GM12865 (cell line): ENCODE results near the gene GPR84.

Experiments
- DNase-seq: peaks from one replicate; pipeline ENCODE4 v3.0.0; 2010; ENCODE audit warnings: low read depth
- H3K4me3 ChIP-seq: 2 replicates; pipeline ENCODE4 v1.5.1; 2011; ENCODE audit warnings: mild to moderate bottlenecking, low read depth, low read length, control low read depth
- TF ChIP-seq, protein P1 (sequence below): IDR thresholded peaks from 2 replicates; pipeline ENCODE4 v1.5.1; 2011; ENCODE audit warnings: low read length, control low read depth, low read depth, inconsistent platforms; ENCODE audit not compliant: insufficient read depth; ENCODE audit errors: missing control alignments

GPR84 gene

DNA sequence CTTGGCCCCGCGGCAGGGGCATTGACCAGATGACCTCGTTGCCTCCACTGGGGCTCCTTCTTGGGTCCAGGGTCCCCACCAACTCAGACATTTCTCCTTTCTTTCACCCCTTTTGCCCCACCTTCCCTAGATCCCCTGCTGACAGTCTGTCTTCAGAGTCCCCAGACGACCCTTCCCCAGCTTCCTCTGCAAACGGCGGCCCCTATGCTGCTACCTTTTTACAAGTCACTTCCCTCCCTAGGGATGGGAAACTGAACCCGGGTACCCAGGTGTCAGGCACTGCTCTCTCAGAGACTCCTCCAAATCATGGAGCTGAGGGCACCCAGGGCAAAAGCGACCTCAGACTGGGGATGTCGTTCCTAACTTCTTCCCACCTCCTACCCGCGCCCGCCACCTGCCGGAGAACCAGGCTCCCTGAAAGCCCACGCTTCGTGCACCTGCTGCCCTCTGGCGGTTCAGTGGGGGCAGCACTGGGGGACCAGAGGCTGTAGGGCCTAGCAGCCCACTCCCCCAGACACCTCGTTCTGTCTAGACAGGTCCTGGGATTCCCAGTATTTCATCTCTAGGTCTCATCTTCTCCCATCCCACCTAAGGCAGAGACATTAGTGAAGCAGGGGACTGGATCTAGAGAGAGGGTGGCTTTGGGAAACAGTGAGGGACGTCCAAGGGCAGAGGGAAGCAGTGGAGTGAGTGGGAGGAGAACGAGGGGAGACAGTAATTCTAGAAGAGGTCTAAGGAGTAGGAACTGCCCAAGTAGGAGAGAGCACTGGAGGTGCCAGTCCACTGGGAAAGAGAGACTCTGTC is 15.3 kb upstream of the GPR84 start:
- DNase-seq, result peak; percentile 86
- H3K4me3 ChIP-seq, result no peak overlapping the region
- TF ChIP-seq, protein P1, sequence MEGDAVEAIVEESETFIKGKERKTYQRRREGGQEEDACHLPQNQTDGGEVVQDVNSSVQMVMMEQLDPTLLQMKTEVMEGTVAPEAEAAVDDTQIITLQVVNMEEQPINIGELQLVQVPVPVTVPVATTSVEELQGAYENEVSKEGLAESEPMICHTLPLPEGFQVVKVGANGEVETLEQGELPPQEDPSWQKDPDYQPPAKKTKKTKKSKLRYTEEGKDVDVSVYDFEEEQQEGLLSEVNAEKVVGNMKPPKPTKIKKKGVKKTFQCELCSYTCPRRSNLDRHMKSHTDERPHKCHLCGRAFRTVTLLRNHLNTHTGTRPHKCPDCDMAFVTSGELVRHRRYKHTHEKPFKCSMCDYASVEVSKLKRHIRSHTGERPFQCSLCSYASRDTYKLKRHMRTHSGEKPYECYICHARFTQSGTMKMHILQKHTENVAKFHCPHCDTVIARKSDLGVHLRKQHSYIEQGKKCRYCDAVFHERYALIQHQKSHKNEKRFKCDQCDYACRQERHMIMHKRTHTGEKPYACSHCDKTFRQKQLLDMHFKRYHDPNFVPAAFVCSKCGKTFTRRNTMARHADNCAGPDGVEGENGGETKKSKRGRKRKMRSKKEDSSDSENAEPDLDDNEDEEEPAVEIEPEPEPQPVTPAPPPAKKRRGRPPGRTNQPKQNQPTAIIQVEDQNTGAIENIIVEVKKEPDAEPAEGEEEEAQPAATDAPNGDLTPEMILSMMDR, result peak; percentile 100

DNA sequence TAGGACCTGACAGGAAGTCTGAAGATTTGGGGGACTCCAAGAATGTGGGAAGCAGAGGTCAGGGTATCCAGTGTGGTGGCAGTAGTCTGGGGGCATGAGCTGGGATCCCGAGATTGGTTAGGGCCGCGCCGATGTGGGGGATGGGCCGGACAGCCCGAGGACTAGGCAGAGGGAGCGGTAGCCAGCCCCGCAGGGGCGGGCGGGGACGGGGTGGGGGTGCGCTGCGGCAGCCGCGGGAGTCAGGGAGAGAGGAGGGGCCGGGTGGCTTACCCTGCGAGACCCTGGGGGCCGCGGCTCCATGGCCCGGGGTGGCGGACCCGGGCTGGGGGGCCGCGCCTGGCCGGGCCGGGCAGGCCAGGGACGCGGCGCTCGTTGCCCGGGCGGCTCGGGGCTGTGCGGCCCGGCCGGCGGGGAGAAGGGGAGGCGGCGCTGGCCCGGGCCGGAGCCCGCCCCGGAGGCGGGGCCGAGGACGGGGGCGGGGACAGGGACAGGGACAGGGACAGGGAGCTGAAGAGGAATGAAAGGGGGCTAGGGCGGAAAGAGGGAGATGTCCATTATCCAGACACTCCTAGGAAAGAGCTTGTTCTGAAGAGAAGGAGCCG is 14.6 kb upstream of the GPR84 start:
- DNase-seq, result no peak
- no peak overlapping the region for H3K4me3 ChIP-seq
- TF ChIP-seq, protein P1, result no peak

DNA sequence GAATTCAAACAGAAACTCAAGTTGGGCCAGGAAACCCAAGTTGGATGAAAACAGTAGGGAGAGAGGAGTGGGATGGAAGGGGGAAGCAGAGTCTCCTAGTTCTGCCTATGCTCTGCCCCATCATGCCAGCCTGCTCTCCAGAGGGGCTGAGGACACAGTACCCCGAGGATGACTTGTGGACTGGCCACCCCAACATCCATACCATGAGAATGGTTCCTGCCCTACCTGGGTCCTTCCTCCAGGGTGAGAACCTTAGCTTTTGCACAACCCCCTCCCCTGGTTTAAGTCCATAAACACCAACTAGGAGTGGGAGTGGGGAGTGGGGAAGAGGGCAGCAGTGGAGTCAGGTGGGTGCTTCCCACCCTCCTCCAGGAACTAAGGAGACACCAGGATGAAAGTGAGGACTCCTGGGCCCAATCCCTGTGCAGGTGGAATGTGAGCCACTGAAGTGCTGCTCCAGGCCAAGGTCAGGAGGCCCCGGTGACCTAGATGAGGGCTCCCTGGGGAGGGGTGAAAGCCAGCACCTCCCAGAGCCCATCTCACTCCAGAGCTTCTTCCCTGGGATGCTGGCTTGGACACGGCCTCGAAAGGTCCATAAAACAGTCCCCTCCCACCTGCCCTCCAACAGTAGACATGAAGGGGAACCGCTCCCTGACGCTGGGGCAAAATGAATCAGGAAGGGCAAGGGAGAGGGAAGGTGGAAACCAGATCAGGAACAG is 13.7 kb upstream of the GPR84 start:
- TF ChIP-seq, protein P1, result no peak
- DNase-seq, result no peak
- no peak overlapping the region for H3K4me3 ChIP-seq

DNA sequence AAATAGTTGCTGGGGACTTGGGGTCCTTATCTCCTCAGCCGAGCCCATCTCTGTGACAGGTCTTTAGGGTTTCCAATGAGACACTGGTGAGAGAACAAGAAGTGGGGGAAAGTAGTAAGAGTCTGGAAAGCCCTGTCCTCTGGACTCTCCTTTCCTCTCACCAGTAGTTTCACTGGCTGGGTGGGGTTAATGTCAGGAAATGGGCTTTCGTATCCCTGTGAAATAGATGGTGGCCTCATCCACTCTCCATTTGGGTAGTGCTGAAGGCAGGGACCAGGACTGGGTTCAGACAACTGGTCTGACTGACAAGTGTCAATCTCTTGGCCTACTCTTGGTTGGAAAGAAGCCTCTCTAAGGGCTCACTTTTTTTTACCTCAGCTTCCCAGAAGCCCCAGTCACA is 12.7 kb upstream of the GPR84 start:
- TF ChIP-seq, protein P1, result no peak
- no peak overlapping the region for H3K4me3 ChIP-seq
- no peak for DNase-seq

DNA sequence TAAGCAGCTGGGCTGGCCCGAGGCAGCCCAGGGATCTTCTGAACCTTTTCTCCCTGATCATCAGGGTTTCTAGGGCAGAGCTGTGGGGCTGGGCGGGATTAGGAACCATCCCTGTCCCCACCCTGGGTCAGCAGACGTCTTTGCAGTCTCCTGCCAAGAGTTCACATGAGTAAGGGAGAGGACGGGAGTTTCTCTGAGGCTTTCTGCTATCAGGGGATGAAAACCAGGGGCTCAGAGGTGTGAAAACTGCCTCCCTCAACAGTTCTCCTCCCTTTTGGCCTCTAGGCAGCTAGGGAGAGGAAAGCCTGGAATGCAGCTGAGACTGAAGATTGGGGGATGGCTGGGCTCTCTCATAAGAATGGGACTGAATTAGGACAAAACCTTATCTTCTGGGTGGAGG is 12.3 kb upstream of the GPR84 start:
- DNase-seq, result no peak

DNA sequence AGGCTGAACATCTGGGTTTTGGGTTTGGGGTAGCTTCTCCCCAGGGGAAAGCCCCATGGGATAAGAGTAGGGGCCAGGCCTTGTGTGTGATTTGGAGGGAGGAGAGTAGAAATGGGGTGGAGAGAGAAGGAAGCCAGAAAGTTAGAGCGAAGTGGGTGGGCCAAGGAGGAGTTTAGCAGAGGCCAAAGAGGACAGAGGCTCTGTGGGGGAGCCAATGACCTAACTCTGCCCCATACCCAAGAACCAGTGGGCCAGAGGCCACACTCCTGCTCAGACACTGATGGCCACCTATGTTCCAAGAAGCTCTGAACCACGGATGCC is 10.9 kb upstream of the GPR84 start:
- TF ChIP-seq, protein P1, result no peak
- no peak overlapping the region for H3K4me3 ChIP-seq
- DNase-seq, result no peak

More for the DNA sequence above, 12.3 kb upstream of the GPR84 start:
- TF ChIP-seq, protein P1, result no peak
- no peak overlapping the region for H3K4me3 ChIP-seq
